PC-9 (cell line): ENCODE results near the gene TUBGCP2.

Experiments
- EZH2 ChIP-seq: fragments of 200-600 bp; sonication (generic); IDR thresholded peaks from 2 replicates; pipeline ENCODE4 v1.8.0; 2017; ENCODE audit warnings: antibody characterized with exemption, low read depth
- TF ChIP-seq, protein P1 (sequence below): fragments of 200-600 bp; sonication (generic); conservative IDR thresholded peaks from 2 replicates; pipeline ENCODE4 v1.6.1; 2017; ENCODE audit warnings: mixed run types, antibody characterized with exemption, mild to moderate bottlenecking, moderate library complexity

DNA sequence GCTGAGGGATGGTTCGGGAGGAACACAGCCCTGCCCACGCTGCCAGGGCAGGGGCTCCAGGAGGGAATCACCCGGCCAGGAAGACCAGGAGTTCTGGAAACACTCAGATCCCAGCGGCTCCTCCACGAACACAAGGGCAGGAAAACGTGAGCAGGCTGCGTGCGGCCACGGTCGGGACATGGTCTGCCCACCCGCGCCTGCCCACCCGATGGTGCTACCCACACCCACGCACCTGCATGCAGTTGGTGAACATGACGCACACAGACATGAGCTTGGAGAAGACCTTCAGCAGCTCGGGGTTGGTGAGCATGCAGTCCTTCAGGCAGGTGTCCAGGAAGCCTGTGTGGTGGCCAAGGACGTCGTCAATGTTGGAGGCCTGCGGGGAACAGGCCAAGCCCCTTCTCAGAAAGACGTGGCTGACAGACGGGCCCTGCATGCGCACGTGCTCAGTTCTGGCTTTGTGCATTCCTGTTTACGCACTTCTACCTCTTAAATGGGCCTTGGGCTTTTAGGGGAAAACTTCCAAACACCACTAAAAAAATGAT, 25.8 kb downstream of the TUBGCP2 start:
- TF ChIP-seq, protein P1, sequence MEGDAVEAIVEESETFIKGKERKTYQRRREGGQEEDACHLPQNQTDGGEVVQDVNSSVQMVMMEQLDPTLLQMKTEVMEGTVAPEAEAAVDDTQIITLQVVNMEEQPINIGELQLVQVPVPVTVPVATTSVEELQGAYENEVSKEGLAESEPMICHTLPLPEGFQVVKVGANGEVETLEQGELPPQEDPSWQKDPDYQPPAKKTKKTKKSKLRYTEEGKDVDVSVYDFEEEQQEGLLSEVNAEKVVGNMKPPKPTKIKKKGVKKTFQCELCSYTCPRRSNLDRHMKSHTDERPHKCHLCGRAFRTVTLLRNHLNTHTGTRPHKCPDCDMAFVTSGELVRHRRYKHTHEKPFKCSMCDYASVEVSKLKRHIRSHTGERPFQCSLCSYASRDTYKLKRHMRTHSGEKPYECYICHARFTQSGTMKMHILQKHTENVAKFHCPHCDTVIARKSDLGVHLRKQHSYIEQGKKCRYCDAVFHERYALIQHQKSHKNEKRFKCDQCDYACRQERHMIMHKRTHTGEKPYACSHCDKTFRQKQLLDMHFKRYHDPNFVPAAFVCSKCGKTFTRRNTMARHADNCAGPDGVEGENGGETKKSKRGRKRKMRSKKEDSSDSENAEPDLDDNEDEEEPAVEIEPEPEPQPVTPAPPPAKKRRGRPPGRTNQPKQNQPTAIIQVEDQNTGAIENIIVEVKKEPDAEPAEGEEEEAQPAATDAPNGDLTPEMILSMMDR, result no peak
- TF ChIP-seq EZH2, result no peak
